ENCODE data around the gene CD74. TPM values are rescaled to one million over a fixed set of nuclear protein-coding genes. Genes with fewer than 3 reads are reported as not detected.

The CD74 gene
- total RNA-seq, 1 donor from 2014 or later: 16.1 TPM

DNA sequence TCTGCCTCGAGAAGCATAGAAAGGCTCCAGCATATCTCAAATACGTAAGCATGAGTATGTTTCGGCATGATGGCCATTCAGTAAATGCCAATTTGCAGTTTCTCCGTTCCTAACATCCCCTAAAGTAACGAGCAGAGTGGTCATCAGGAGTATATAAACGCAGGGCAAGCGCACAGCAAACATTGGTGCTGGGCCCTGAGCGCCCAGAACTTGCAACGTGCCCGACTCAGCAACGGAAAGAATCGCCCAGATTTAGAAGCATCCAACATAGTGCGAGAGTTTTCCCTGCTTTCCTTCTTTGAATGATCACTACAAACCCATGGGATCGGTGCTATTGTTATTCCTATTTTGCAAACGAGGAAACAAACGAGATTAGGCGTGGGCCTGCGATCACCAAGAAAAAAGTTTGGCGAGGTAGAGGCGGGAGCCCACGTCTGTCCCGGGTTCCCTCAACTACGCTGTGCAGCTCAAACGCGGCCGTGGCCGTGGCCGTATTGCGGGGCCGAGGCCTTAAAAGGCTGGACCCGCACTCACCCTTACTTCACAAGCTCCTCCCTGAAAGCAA, 36.3 kb upstream of the CD74 start:
- Mint-ChIP-seq H3K4me3 (peak overlapping the region; percentile 99), H3K36me3 (peaks cover 27% of the 10 kb centered on the region), H3K9me3 (peaks cover 4% of the 10 kb centered on the region), H3K4me1 (peaks cover 15% of the 10 kb centered on the region), H3K27me3 (ENCODE audit: low read depth) (no peaks in the 10 kb centered on the region), H3K27ac (peak overlapping the region; percentile 100)
- TF ChIP-seq, protein P1, sequence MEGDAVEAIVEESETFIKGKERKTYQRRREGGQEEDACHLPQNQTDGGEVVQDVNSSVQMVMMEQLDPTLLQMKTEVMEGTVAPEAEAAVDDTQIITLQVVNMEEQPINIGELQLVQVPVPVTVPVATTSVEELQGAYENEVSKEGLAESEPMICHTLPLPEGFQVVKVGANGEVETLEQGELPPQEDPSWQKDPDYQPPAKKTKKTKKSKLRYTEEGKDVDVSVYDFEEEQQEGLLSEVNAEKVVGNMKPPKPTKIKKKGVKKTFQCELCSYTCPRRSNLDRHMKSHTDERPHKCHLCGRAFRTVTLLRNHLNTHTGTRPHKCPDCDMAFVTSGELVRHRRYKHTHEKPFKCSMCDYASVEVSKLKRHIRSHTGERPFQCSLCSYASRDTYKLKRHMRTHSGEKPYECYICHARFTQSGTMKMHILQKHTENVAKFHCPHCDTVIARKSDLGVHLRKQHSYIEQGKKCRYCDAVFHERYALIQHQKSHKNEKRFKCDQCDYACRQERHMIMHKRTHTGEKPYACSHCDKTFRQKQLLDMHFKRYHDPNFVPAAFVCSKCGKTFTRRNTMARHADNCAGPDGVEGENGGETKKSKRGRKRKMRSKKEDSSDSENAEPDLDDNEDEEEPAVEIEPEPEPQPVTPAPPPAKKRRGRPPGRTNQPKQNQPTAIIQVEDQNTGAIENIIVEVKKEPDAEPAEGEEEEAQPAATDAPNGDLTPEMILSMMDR (IDR thresholded peaks at IDR 0.05; ENCODE audit: unreplicated experiment): no peak
- no peak for DNase-seq (ENCODE audit: low spot score in 2 of 2, unreplicated experiment in 2 of 2)

DNA sequence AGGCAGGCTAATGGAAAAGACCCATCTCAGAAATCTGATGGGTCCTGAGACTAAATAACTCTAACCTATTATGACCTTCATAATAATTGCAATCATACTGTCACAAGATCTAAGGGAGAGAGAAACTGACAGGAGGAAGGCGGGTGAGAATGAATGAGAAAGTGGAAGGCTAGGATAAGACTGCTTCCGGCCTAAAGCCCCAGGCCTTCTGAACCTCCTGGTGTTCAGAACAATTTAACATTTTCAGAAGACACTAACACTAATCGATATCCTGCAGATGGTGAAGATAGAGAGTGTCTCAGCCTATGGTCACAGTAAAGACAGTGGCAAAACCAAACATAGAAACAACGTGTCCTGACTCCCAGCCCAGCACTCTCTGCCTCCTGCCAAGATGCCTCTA, 35.6 kb upstream of the CD74 start:
- H3K27ac Mint-ChIP-seq: peak overlapping the region; percentile 100
- peaks cover 32% of the 10 kb centered on the region for H3K36me3 Mint-ChIP-seq
- TF ChIP-seq, protein P1 (IDR thresholded peaks at IDR 0.05; ENCODE audit: unreplicated experiment): no peak
- H3K27me3 Mint-ChIP-seq (ENCODE audit: low read depth): no peaks in the 10 kb centered on the region
- DNase-seq (ENCODE audit: low spot score in 2 of 2, unreplicated experiment in 2 of 2): no peak
- H3K9me3 Mint-ChIP-seq: peaks cover 4% of the 10 kb centered on the region
- peak overlapping the region; percentile 99 for H3K4me3 Mint-ChIP-seq
- H3K4me1 Mint-ChIP-seq: peaks cover 15% of the 10 kb centered on the region

DNA sequence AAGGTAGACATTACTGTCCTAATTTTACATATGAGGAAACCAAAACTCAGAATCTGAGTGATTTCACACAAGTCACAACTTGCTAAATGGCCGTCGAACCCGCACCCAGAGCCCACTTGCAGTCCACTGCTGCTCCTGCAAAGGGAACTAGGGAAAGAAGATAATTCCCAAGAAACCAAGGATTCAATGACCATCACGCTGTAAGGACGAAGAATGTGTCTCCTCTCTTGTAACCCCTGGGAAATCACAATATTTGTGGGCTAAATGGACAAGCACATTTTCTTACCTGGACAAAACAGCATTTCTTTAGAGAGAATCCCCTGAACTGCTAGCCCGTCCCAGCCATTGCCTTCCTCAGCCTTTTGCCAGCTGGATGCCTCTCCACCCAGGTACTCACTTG, 34.5 kb upstream of the CD74 start:
- peak overlapping the region; percentile 100 for H3K27ac Mint-ChIP-seq
- peak overlapping the region; percentile 99 for H3K4me3 Mint-ChIP-seq
- H3K9me3 Mint-ChIP-seq: peaks cover 4% of the 10 kb centered on the region
- no peaks in the 10 kb centered on the region for H3K27me3 Mint-ChIP-seq (ENCODE audit: low read depth)
- TF ChIP-seq, protein P1 (IDR thresholded peaks at IDR 0.05; ENCODE audit: unreplicated experiment): no peak
- H3K36me3 Mint-ChIP-seq: peaks cover 32% of the 10 kb centered on the region
- peaks cover 15% of the 10 kb centered on the region for H3K4me1 Mint-ChIP-seq
- DNase-seq (ENCODE audit: low spot score in 2 of 2, unreplicated experiment in 2 of 2): no peak

DNA sequence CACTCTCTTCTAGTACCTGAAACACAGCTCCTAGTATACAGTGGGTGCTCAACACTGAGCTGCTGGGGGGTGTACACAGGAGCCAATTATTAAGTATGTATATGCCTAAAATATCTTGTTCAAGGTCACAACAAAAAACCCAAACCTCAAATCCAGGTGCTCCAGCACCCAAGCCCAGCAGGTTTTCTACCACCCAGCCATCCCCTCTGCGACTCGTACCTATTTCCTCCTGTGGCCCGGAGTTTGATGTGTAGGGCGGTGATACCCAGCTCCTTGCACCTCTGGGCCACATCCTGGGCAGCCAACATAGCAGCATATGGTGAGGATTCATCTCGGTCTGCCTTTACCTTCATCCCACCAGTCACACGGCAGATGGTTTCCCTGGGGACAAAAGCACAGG, 33.9 kb upstream of the CD74 start:
- peaks cover 4% of the 10 kb centered on the region for H3K9me3 Mint-ChIP-seq
- TF ChIP-seq, protein P1 (IDR thresholded peaks at IDR 0.05; ENCODE audit: unreplicated experiment): no peak
- no peaks in the 10 kb centered on the region for H3K27me3 Mint-ChIP-seq (ENCODE audit: low read depth)
- no peak overlapping the region for H3K4me3 Mint-ChIP-seq
- DNase-seq (ENCODE audit: low spot score in 2 of 2, unreplicated experiment in 2 of 2): no peak
- peaks cover 15% of the 10 kb centered on the region for H3K4me1 Mint-ChIP-seq
- peaks cover 32% of the 10 kb centered on the region for H3K36me3 Mint-ChIP-seq
- H3K27ac Mint-ChIP-seq: no peak overlapping the region

GRCh38 chr5:150446088-150446487, 33.4 kb upstream of the CD74 start:
- Mint-ChIP-seq H3K4me3 (no peak overlapping the region), H3K27me3 (ENCODE audit: low read depth) (no peaks in the 10 kb centered on the region), H3K4me1 (peaks cover 15% of the 10 kb centered on the region), H3K36me3 (peaks cover 33% of the 10 kb centered on the region), H3K27ac (no peak overlapping the region), H3K9me3 (peaks cover 4% of the 10 kb centered on the region)
- TF ChIP-seq, protein P1 (IDR thresholded peaks at IDR 0.05; ENCODE audit: unreplicated experiment): no peak
- DNase-seq (ENCODE audit: low spot score in 2 of 2, unreplicated experiment in 2 of 2): no peak

GRCh38 chr5:150444770-150445169, 32.1 kb upstream of the CD74 start:
- TF ChIP-seq, protein P1 (IDR thresholded peaks at IDR 0.05; ENCODE audit: unreplicated experiment): no peak
- no peak for DNase-seq (ENCODE audit: low spot score in 2 of 2, unreplicated experiment in 2 of 2)
- Mint-ChIP-seq H3K9me3 (no peaks in the 10 kb centered on the region), H3K4me1 (peaks cover 15% of the 10 kb centered on the region), H3K4me3 (no peak overlapping the region), H3K27ac (peak overlapping the region; percentile 18), H3K36me3 (peaks cover 31% of the 10 kb centered on the region), H3K27me3 (ENCODE audit: low read depth) (no peaks in the 10 kb centered on the region)
